Thoracic aorta (tissue), 2 donors: ENCODE data around the gene ADGRL2. TPM values are rescaled to one million over a fixed set of nuclear protein-coding genes. Genes with fewer than 3 reads are reported as not detected.
A peak's percentile ranks its signal among the peaks of the same experiment; 100 is the strongest.
"Not testable (repeated sequence)": the region's sequence is repeated elsewhere in the genome, so short reads cannot be mapped to it uniquely, and the experiment has no call there.

ENCODE experiments used
- ATAC-seq: fragments of 150-250 bp; one replicate; pipeline ENCODE4 v1.8.0; 2017; ENCODE audit warnings: low read depth; ENCODE audit not compliant: insufficient number of reproducible peaks, low FRiP score
- DNase-seq: peaks from one replicate; pipeline ENCODE4 v3.0.0-alpha.2; 2020; ENCODE audit warnings: low spot score
- H3K27ac ChIP-seq, 2 donors: fragments of 200-600 bp; sonication (generic); 1 replicate in 1 of 2; 2 replicates in 1 of 2; pipeline ENCODE4 v1.5.1; 2016; ENCODE audit warnings: mild to moderate bottlenecking in 2 of 2, moderate library complexity in 2 of 2
- H3K27me3 ChIP-seq: fragments of 200-600 bp; sonication (generic); replicated peaks from 2 replicates; pipeline ENCODE4 v1.6.0; 2016; ENCODE audit warnings: mild to moderate bottlenecking; ENCODE audit not compliant: insufficient read depth
- H3K36me3 ChIP-seq: fragments of 200-600 bp; sonication (generic); one replicate; pipeline ENCODE4 v1.5.1; 2016
- H3K4me1 ChIP-seq, 2 donors: fragments of 200-600 bp; sonication (generic); 1 replicate in 1 of 2; 2 replicates in 1 of 2; pipeline versions ENCODE4 v1.5.1 to v1.6.0; 2016; ENCODE audit warnings: low read depth in 2 of 2, mild to moderate bottlenecking in 1 of 2; ENCODE audit not compliant: control insufficient read depth in 1 of 2
- H3K4me3 ChIP-seq: fragments of 200-600 bp; sonication (generic); 2 replicates; pipeline ENCODE4 v1.5.1; 2016; ENCODE audit warnings: mild to moderate bottlenecking
- H3K9me3 ChIP-seq: fragments of 200-600 bp; sonication (generic); 2 replicates; pipeline ENCODE4 v1.5.1; 2016
- total RNA-seq, 2 donors: library from RNA; depleted of rRNA; stranded (reverse); fragments of >200 nt; gene quantifications; one replicate each; pipeline versions ENCODE4 v1.1.0 to v1.2.3, GENCODE V29; 2016
- TF ChIP-seq, protein P1 (sequence below): fragments of 200-600 bp; sonication (generic); IDR thresholded peaks from one replicate; pipeline ENCODE4 v1.5.1; 2019; ENCODE audit warnings: antibody characterized with exemption

The ADGRL2 gene
- total RNA-seq, 2 donors from 2014 or later = 53.3 to 67.2 TPM

DNA sequence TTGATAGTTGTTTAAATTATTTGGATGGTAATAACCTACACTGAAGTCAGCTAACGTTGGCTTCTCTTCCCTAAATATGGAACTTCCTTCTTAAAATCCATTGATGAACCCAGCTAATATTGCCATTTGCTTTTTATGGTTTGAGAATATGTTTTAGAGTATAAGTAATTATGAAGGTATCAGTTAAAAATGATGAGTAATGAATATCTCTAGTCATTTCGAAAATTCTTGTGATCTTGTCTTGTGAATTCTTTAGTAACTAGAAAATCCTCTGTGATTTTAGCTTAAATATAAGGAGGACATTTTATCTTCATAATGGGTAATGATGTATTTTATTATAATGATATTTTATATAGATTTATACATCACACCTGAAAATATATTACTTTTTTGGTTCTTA, 50.5 kb downstream of the ADGRL2 start:
- no peak for DNase-seq
- H3K36me3 ChIP-seq = no peaks in the 10 kb centered on the region
- no peak for ATAC-seq
- H3K27ac ChIP-seq = no peak overlapping the region
- H3K4me3 ChIP-seq = no peak overlapping the region
- no peaks in the 10 kb centered on the region for H3K9me3 ChIP-seq
- no peaks in the 10 kb centered on the region for H3K27me3 ChIP-seq
- TF ChIP-seq, protein P1, sequence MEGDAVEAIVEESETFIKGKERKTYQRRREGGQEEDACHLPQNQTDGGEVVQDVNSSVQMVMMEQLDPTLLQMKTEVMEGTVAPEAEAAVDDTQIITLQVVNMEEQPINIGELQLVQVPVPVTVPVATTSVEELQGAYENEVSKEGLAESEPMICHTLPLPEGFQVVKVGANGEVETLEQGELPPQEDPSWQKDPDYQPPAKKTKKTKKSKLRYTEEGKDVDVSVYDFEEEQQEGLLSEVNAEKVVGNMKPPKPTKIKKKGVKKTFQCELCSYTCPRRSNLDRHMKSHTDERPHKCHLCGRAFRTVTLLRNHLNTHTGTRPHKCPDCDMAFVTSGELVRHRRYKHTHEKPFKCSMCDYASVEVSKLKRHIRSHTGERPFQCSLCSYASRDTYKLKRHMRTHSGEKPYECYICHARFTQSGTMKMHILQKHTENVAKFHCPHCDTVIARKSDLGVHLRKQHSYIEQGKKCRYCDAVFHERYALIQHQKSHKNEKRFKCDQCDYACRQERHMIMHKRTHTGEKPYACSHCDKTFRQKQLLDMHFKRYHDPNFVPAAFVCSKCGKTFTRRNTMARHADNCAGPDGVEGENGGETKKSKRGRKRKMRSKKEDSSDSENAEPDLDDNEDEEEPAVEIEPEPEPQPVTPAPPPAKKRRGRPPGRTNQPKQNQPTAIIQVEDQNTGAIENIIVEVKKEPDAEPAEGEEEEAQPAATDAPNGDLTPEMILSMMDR = no peak
- peaks cover 0 to 12% of the 10 kb centered on the region in 2 donors for H3K4me1 ChIP-seq

DNA sequence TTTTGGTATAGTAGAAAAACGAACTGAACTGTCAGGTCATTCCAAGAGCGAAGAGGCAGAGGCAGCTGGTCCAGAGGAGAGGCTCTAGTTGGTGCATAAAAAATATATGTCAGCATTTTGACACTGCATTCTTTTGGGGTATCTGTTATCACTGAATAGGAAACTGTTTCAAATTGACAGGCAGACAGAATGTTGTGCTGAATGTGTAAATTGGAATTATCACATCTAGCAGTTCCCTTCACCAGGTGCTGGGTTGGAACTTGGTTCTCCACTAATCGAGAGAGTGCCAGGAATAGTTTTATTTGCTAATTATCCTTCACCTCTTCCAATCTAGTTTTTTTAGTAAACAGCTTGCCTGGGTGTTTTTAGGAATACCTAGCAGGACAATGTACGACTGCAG, 52.2 kb downstream of the ADGRL2 start:
- no peak overlapping the region for H3K27ac ChIP-seq
- H3K4me1 ChIP-seq = peaks cover 0 to 13% of the 10 kb centered on the region in 2 donors
- H3K4me3 ChIP-seq = no peak overlapping the region
- no peak for DNase-seq
- no peak for ATAC-seq
- TF ChIP-seq, protein P1 = no peak
- H3K27me3 ChIP-seq = no peaks in the 10 kb centered on the region
- no peaks in the 10 kb centered on the region for H3K36me3 ChIP-seq
- H3K9me3 ChIP-seq = no peaks in the 10 kb centered on the region

- DNase-seq (no peak), ATAC-seq (no peak)
- TF ChIP-seq, protein P1 = no peak
- no peaks in the 10 kb centered on the region for H3K9me3 ChIP-seq
- H3K4me3 ChIP-seq = no peak overlapping the region
- H3K36me3 ChIP-seq = no peaks in the 10 kb centered on the region
- peaks cover 24 to 38% of the 10 kb centered on the region in 2 donors for H3K4me1 ChIP-seq
- H3K27ac ChIP-seq = no peak overlapping the region
- H3K27me3 ChIP-seq = no peaks in the 10 kb centered on the region
Measured at GRCh38 chr1:81867235-81867634, 66.5 kb downstream of the ADGRL2 start.

- no peak for ATAC-seq
- peaks cover 34 to 56% of the 10 kb centered on the region in 2 donors for H3K4me1 ChIP-seq
Measured at GRCh38 chr1:81869307-81869706, 68.6 kb downstream of the ADGRL2 start.

DNA sequence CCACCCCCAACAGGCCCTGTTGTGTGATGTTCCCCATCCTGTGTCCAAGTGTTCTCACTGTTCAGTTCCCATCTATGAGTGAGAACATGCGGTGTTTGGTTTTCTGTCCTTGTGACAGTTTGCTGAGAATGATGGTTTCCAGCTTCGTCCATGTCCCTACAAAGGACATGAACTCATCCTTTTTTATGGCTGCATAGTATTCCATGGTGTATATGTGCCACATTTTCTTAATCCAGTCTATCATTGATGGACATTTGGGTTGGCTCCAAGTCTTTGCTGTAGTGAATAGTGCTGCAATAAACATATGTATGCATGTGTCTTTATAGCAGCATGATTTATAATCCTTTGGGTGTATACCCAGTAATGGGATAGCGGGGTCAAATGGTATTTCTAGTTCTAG, 70.4 kb downstream of the ADGRL2 start:
- not testable (repeated sequence) for H3K27ac ChIP-seq, H3K9me3 ChIP-seq, ATAC-seq, DNase-seq, H3K4me3 ChIP-seq, H3K36me3 ChIP-seq, H3K27me3 ChIP-seq
- peaks cover 29 to 53% of the 10 kb centered on the region in 2 donors for H3K4me1 ChIP-seq

More at GRCh38 chr1:81869307-81869706, 68.6 kb downstream of the ADGRL2 start:
- Histone ChIP-seq H3K9me3 (no peaks in the 10 kb centered on the region), H3K36me3 (no peaks in the 10 kb centered on the region), H3K27me3 (no peaks in the 10 kb centered on the region), H3K4me3 (no peak overlapping the region), H3K27ac (no peak overlapping the region)
- no peak for DNase-seq
- TF ChIP-seq, protein P1 = no peak

- ATAC-seq (no peak), DNase-seq (no peak)
- Histone ChIP-seq H3K27ac (no peak overlapping the region), H3K27me3 (no peaks in the 10 kb centered on the region), H3K4me3 (peak overlapping the region; percentile 4), H3K36me3 (no peaks in the 10 kb centered on the region), H3K4me1 (peaks cover 24 to 60% of the 10 kb centered on the region in 2 donors), H3K9me3 (no peaks in the 10 kb centered on the region)
- TF ChIP-seq, protein P1 = no peak
Measured at GRCh38 chr1:81873946-81874345, 73.2 kb downstream of the ADGRL2 start.
